ENCODE measurements around the gene DPP10.

DNA sequence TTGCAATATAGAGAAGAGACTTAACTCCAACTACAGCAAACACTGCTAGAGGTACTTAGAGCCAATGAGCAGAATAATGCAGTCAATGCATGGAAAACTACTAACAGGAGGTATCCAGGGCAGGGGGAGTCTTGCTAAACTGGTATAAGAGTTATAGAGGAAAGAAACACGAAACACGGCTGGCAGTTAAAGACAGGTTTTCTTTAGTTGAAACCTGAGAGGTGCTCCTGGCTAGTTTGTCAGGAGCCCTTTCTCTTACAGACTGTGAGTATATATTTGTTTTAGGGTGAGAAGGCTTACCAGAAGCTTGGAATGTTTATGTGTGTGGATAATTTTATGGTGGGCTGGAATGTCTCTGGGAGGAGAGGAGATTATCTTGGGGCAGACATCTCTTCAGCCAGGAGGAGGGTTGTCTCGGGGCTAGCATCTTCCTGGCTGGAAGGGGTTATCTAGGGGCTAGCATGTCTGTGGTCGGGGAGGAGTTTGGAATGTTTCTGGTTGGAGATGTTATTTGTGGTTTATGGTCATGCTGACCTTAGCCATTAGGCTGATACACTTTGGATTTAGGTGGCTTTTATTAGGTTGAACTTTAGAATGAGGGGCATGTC is 1048.8 kb downstream of the DPP10 start:
- TF ChIP-seq POLR2A (IDR thresholded peaks at IDR 0.05; ENCODE audit: low read depth, low read length), result no peak
- TF ChIP-seq TAF1 (IDR thresholded peaks at IDR 0.05; ENCODE audit: borderline replicate concordance, low read depth, low read length), result no peak
- no peak for TF ChIP-seq POLR2AphosphoS5 (IDR thresholded peaks at IDR 0.05; ENCODE audit: low read depth, low read length)
